ENCODE results near the gene ENG.

Gene ENG

DNA sequence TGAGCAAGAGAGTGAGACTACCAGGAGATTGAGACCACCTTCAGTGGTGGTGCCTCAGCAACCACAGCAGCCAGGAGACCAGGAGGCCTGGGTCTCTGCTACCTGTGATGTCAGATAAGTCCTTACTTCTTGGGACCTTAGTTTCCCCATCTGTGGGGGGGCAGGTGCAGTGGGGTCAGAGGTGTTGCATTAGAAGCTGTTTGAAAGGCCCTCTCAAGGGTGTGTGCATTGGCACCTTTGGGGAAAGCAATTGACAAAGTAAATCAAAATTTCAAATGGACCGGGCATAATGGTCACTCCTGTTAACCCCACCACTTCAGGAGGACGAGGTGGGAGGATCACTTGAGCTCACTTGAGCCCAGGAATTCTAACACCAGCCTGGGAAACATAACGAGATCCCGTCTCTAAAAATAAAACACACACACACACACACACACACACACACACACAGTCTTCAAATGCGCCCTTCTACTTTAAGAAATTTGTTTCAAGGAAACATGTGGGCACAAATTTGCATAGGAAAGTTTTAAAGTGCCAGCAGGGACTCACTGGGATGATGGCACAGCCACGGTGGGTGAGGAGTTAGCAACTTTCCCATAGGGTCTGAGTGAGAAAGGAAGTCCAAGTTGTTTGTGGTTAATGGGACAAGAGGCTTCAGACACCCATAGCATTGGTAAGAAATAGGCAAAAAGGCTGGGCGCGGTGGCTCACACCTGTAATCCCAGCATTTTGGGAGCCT is 24.4 kb upstream of the ENG start:
- TF ChIP-seq, protein P1, sequence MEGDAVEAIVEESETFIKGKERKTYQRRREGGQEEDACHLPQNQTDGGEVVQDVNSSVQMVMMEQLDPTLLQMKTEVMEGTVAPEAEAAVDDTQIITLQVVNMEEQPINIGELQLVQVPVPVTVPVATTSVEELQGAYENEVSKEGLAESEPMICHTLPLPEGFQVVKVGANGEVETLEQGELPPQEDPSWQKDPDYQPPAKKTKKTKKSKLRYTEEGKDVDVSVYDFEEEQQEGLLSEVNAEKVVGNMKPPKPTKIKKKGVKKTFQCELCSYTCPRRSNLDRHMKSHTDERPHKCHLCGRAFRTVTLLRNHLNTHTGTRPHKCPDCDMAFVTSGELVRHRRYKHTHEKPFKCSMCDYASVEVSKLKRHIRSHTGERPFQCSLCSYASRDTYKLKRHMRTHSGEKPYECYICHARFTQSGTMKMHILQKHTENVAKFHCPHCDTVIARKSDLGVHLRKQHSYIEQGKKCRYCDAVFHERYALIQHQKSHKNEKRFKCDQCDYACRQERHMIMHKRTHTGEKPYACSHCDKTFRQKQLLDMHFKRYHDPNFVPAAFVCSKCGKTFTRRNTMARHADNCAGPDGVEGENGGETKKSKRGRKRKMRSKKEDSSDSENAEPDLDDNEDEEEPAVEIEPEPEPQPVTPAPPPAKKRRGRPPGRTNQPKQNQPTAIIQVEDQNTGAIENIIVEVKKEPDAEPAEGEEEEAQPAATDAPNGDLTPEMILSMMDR (IDR thresholded peaks at IDR 0.05; ENCODE audit: low read depth, low read length, missing control alignments), result no peak
- no peak for DNase-seq (ENCODE audit: extremely low read depth, low read depth)
- no peak overlapping the region for H3K4me3 ChIP-seq (replicated peaks; ENCODE audit: low read depth, low read length)

- TF ChIP-seq, protein P1 (IDR thresholded peaks at IDR 0.05; ENCODE audit: low read depth, low read length, missing control alignments), result no peak
- H3K4me3 ChIP-seq (replicated peaks; ENCODE audit: low read depth, low read length), result peak overlapping the region; percentile 46
- DNase-seq (ENCODE audit: extremely low read depth, low read depth), result no peak
These were observed 23.7 kb upstream of the ENG start for GRCh38 chr9:127878001-127878651.

DNA sequence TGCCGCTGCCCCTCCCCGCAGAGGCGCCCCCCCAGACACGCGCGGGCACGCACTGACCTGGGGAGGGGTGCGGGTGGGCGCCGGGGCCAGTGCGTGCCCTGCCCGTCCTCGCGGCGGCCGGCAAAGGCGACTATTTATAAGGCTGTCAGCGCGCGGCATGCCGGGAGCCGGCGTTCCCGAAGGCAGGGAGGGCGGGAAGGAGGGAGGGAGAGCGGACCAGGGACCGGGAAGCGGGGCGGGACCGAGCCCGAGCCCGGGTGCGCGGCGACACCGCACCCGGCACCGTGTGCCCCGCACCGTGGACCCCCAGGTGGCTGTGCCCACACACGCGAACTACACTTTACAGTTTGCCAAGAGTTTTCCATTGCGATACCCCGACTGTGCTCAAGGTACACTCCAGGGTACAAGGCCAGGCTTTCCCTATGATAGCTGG is 23.1 kb upstream of the ENG start, which contains the start of gene AK1:
Gene AK1 (minus strand): TSS at position 110 of the 433 bp plus-strand sequence. CDS start 3,058 bp downstream, outside the sequence.
- DNase-seq (ENCODE audit: extremely low read depth, low read depth), result no peak
- H3K4me3 ChIP-seq (replicated peaks; ENCODE audit: low read depth, low read length), result peak within 1 kb of the TSS; percentile 46
- TF ChIP-seq, protein P1 (IDR thresholded peaks at IDR 0.05; ENCODE audit: low read depth, low read length, missing control alignments), result no peak

DNA sequence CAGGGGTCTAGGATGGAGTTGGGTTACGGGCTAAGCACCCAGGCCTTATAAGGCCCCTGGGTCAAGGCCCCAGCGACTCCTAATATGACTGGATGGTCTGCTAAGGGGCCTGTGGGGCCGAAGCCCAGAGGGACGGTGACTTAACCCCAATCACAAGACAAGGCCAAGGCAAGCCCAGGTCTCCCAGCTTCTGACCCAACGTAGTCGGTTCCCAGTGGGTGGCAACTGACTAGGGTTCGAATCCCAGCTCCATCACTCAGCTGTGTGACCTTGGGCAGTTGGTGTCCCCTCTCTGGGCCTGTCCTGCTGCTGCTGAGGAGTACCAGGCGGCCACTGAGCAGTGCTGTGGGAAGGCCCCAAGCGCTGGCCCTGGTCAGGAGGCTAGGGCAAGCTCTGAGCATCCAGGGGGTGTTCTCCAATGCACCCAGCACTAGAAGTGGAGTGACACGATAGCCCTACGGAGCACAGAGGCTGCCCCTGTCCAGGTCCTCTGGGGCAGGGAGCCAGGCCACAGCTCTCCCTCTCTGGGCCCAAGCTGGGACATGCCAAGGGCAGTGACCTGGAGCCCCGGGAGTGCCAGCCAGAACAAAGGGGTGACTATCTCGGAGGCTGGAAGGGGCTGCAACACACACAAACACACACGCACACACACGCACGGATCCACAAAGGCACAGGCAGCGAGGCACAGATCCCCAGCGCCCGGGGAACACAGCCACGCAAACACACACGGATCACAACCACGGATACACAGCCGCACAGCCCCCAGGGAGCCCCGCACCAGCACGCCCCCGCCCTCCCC is 22.5 kb upstream of the ENG start:
- DNase-seq (ENCODE audit: extremely low read depth, low read depth), result no peak
- TF ChIP-seq, protein P1 (IDR thresholded peaks at IDR 0.05; ENCODE audit: low read depth, low read length, missing control alignments), result no peak
- H3K4me3 ChIP-seq (replicated peaks; ENCODE audit: low read depth, low read length), result peak overlapping the region; percentile 46

GRCh38 chr9:127876026-127876763 is 21.7 kb upstream of the ENG start:
- no peak overlapping the region for H3K4me3 ChIP-seq (replicated peaks; ENCODE audit: low read depth, low read length)
- TF ChIP-seq, protein P1 (IDR thresholded peaks at IDR 0.05; ENCODE audit: low read depth, low read length, missing control alignments), result no peak
- DNase-seq (ENCODE audit: extremely low read depth, low read depth), result no peak

DNA sequence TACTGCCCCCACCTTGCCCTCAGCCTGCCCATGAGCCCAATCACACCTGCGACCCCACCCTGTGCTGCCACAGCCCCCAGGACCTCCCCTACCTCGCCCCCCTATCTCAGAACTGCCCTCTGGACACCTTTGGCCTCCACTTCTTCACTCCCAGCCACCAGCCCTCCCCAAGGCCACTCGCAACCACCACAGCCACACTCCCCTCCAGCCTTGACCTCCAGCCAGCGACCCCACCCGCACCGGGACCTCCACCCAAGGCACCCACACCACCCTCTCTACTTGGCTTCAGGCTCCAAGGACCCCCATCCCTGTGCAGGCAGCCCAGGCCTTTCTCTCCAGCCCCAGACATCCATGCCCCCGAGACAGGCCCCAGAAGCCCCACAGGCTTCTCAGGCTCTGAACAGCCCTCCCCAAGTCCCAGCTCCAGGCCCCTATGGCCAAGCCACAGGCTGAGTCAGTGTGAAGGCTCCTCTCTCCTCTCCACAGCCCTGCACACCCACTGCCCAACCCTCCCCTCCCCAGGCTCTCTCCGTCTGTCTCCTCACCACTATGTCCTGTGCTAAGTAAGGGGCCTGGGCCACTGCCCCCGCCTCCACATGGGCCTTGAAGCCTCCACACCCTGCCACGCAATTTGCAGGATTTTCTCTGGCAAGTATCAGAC is 21.0 kb upstream of the ENG start:
- TF ChIP-seq, protein P1 (IDR thresholded peaks at IDR 0.05; ENCODE audit: low read depth, low read length, missing control alignments), result no peak
- no peak overlapping the region for H3K4me3 ChIP-seq (replicated peaks; ENCODE audit: low read depth, low read length)
- DNase-seq (ENCODE audit: extremely low read depth, low read depth), result no peak
